Activated naive CD8-positive, alpha-beta T cell (primary cell): Measurements from ENCODE around the gene LIPC.

ENCODE experiments used
- H3K27ac Mint-ChIP-seq: one replicate; pipeline ENCODE4 v1.8.0; 2021; ENCODE audit warnings: mixed read lengths
- H3K27me3 Mint-ChIP-seq: one replicate; pipeline ENCODE4 v1.8.0; 2021; ENCODE audit warnings: mixed read lengths
- H3K36me3 Mint-ChIP-seq: one replicate; pipeline ENCODE4 v1.8.0; 2021; ENCODE audit warnings: mixed read lengths
- H3K4me1 Mint-ChIP-seq: one replicate; pipeline ENCODE4 v1.8.0; 2021; ENCODE audit warnings: low read depth, mixed read lengths
- H3K4me3 Mint-ChIP-seq: one replicate; pipeline ENCODE4 v1.8.0; 2021; ENCODE audit warnings: mild to moderate bottlenecking, mixed read lengths
- H3K9me3 Mint-ChIP-seq: one replicate; pipeline ENCODE4 v1.8.0; 2021; ENCODE audit warnings: low read depth, mixed read lengths

LIPC gene

GRCh38 chr15:58492661-58493397, 61.0 kb downstream of the LIPC start:
- Mint-ChIP-seq H3K9me3 (no peaks in the 10 kb centered on the region), H3K36me3 (no peaks in the 10 kb centered on the region), H3K4me3 (no peak overlapping the region), H3K27ac (no peak overlapping the region), H3K4me1 (peaks cover 38% of the 10 kb centered on the region), H3K27me3 (no peaks in the 10 kb centered on the region)

- Mint-ChIP-seq H3K27ac (no peak overlapping the region), H3K27me3 (no peaks in the 10 kb centered on the region), H3K36me3 (no peaks in the 10 kb centered on the region), H3K9me3 (no peaks in the 10 kb centered on the region), H3K4me1 (peaks cover 37% of the 10 kb centered on the region), H3K4me3 (no peak overlapping the region)
These were observed 62.8 kb downstream of the LIPC start for GRCh38 chr15:58494567-58494966.

GRCh38 chr15:58495891-58496408, 64.2 kb downstream of the LIPC start:
- no peak overlapping the region for H3K4me3 Mint-ChIP-seq
- H3K4me1 Mint-ChIP-seq: peaks cover 37% of the 10 kb centered on the region
- H3K9me3 Mint-ChIP-seq: no peaks in the 10 kb centered on the region
- no peaks in the 10 kb centered on the region for H3K27me3 Mint-ChIP-seq
- no peak overlapping the region for H3K27ac Mint-ChIP-seq
- H3K36me3 Mint-ChIP-seq: no peaks in the 10 kb centered on the region

- Mint-ChIP-seq H3K27ac (peak overlapping the region; percentile 22), H3K36me3 (no peaks in the 10 kb centered on the region), H3K4me3 (no peak overlapping the region), H3K9me3 (no peaks in the 10 kb centered on the region), H3K27me3 (no peaks in the 10 kb centered on the region), H3K4me1 (peaks cover 37% of the 10 kb centered on the region)
These were observed 65.4 kb downstream of the LIPC start for GRCh38 chr15:58497046-58497785.

- H3K9me3 Mint-ChIP-seq: no peaks in the 10 kb centered on the region
- no peaks in the 10 kb centered on the region for H3K27me3 Mint-ChIP-seq
- no peaks in the 10 kb centered on the region for H3K36me3 Mint-ChIP-seq
- H3K27ac Mint-ChIP-seq: no peak overlapping the region
- H3K4me3 Mint-ChIP-seq: no peak overlapping the region
- H3K4me1 Mint-ChIP-seq: peaks cover 30% of the 10 kb centered on the region
These were observed 67.2 kb downstream of the LIPC start for GRCh38 chr15:58498821-58499580.

- Mint-ChIP-seq H3K9me3 (peaks cover 5% of the 10 kb centered on the region), H3K4me3 (no peak overlapping the region), H3K4me1 (peaks cover 27% of the 10 kb centered on the region), H3K27ac (no peak overlapping the region), H3K36me3 (peaks cover 3% of the 10 kb centered on the region), H3K27me3 (no peaks in the 10 kb centered on the region)
These were observed 69.2 kb downstream of the LIPC start for GRCh38 chr15:58501006-58501405.

GRCh38 chr15:58501636-58502188, 69.9 kb downstream of the LIPC start:
- H3K4me1 Mint-ChIP-seq: peaks cover 28% of the 10 kb centered on the region
- H3K9me3 Mint-ChIP-seq: peaks cover 5% of the 10 kb centered on the region
- no peak overlapping the region for H3K4me3 Mint-ChIP-seq
- H3K27ac Mint-ChIP-seq: no peak overlapping the region
- H3K27me3 Mint-ChIP-seq: no peaks in the 10 kb centered on the region
- H3K36me3 Mint-ChIP-seq: peaks cover 3% of the 10 kb centered on the region

- Mint-ChIP-seq H3K36me3 (peaks cover 3% of the 10 kb centered on the region), H3K27ac (no peak overlapping the region), H3K9me3 (peaks cover 5% of the 10 kb centered on the region), H3K4me3 (no peak overlapping the region), H3K4me1 (peaks cover 23% of the 10 kb centered on the region), H3K27me3 (no peaks in the 10 kb centered on the region)
These were observed 71.6 kb downstream of the LIPC start for GRCh38 chr15:58503139-58504027.

GRCh38 chr15:58504674-58505234, 73.0 kb downstream of the LIPC start:
- Mint-ChIP-seq H3K36me3 (peaks cover 3% of the 10 kb centered on the region), H3K4me3 (no peak overlapping the region), H3K27ac (no peak overlapping the region), H3K9me3 (peaks cover 5% of the 10 kb centered on the region), H3K27me3 (no peaks in the 10 kb centered on the region), H3K4me1 (peaks cover 23% of the 10 kb centered on the region)

- Mint-ChIP-seq H3K4me1 (peaks cover 23% of the 10 kb centered on the region), H3K27me3 (no peaks in the 10 kb centered on the region), H3K4me3 (no peak overlapping the region), H3K36me3 (peaks cover 3% of the 10 kb centered on the region), H3K9me3 (peaks cover 5% of the 10 kb centered on the region), H3K27ac (no peak overlapping the region)
These were observed 73.8 kb downstream of the LIPC start for GRCh38 chr15:58505581-58505980.

- no peaks in the 10 kb centered on the region for H3K27me3 Mint-ChIP-seq
- peak overlapping the region; percentile 58 for H3K4me3 Mint-ChIP-seq
- peaks cover 3% of the 10 kb centered on the region for H3K36me3 Mint-ChIP-seq
- peak overlapping the region; percentile 52 for H3K27ac Mint-ChIP-seq
- H3K9me3 Mint-ChIP-seq: peaks cover 5% of the 10 kb centered on the region
- H3K4me1 Mint-ChIP-seq: peaks cover 23% of the 10 kb centered on the region
These were observed 74.3 kb downstream of the LIPC start for GRCh38 chr15:58506064-58506490.

GRCh38 chr15:58506783-58507668, 75.2 kb downstream of the LIPC start:
- Mint-ChIP-seq H3K4me1 (peaks cover 23% of the 10 kb centered on the region), H3K4me3 (no peak overlapping the region), H3K36me3 (peaks cover 3% of the 10 kb centered on the region), H3K9me3 (peaks cover 5% of the 10 kb centered on the region), H3K27ac (no peak overlapping the region), H3K27me3 (no peaks in the 10 kb centered on the region)

GRCh38 chr15:58509556-58509955, 77.8 kb downstream of the LIPC start:
- Mint-ChIP-seq H3K27ac (no peak overlapping the region), H3K27me3 (no peaks in the 10 kb centered on the region), H3K4me1 (peaks cover 21% of the 10 kb centered on the region), H3K4me3 (no peak overlapping the region), H3K36me3 (peaks cover 2% of the 10 kb centered on the region), H3K9me3 (peaks cover 5% of the 10 kb centered on the region)
